Adrenal gland (tissue), 5 donors: Measurements from ENCODE around the gene CST6.

ENCODE experiments used
- POLR2A ChIP-seq, 2 donors: fragments of 450-650 bp; IDR thresholded peaks; one replicate each; pipeline ENCODE4 v1.6.1; 2017; ENCODE audit warnings: antibody characterized with exemption in 2 of 2, mild to moderate bottlenecking in 2 of 2, moderate library complexity in 1 of 2
- TF ChIP-seq, protein P1 (sequence below), 6 experiments: fragments of 450-650 bp in 4 of 6; fragments of 200-600 bp in 2 of 6; sonication (generic) in 1 of 6; IDR thresholded peaks; 1 replicate in 5 of 6; 2 replicates in 1 of 6; pipeline versions ENCODE4 v1.5.1 to v1.8.0; 2016 to 2021; ENCODE audit warnings: antibody characterized with exemption in 6 of 6, mild to moderate bottlenecking in 2 of 6, moderate library complexity in 1 of 6
- donor health status: DM: no; HTN: no; CAD: no.

DNA sequence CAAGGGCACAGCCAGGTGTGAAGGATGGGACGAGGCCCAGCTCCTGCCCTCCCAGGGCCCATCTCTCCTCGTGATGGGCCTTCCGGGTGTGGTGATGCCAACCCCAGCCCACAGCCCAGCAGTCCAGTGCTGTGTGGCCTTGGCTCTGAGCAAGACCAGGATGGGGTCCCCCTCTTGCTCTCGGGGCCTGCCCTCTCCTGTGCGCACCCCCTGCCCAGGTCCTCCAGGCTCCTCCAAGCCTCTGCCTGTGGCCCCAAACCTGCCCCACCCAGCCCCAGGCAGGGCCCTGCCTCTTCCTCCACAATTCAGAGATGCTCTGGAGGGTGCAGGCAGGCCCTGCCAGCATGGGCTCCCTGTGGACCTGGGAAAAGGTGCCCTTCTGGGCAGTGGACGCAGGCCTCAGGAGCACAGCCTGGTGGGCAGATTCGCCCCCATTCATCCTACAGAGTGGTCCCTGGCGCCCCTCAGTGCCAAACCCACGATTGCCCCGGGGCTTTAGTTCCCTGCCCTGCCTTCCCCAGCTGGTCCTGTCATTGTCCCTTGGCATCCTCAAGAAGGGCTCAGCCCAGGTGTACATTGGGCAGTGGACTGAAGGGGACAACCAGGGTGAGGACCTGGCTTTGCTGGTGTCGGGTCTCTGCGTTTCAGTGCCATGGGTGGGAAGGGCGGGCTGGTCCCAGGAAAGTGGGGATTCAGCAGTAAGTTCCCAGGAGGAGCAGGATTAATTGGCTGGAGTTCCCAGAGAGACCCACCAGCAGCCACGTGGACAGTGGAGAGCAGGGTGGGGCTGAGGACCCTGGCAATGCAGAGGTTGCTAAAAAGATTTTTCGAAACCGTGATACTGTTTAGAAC is 29.6 kb upstream of the CST6 start:
- no peak for TF ChIP-seq POLR2A (IDR thresholded peaks at IDR 0.05)
- TF ChIP-seq, protein P1, sequence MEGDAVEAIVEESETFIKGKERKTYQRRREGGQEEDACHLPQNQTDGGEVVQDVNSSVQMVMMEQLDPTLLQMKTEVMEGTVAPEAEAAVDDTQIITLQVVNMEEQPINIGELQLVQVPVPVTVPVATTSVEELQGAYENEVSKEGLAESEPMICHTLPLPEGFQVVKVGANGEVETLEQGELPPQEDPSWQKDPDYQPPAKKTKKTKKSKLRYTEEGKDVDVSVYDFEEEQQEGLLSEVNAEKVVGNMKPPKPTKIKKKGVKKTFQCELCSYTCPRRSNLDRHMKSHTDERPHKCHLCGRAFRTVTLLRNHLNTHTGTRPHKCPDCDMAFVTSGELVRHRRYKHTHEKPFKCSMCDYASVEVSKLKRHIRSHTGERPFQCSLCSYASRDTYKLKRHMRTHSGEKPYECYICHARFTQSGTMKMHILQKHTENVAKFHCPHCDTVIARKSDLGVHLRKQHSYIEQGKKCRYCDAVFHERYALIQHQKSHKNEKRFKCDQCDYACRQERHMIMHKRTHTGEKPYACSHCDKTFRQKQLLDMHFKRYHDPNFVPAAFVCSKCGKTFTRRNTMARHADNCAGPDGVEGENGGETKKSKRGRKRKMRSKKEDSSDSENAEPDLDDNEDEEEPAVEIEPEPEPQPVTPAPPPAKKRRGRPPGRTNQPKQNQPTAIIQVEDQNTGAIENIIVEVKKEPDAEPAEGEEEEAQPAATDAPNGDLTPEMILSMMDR (IDR thresholded peaks at IDR 0.05), result no peak
